HG02840 (cell line): ENCODE data around the gene TCEAL3.
"Not testable (repeated sequence)": the region's sequence is repeated elsewhere in the genome, so short reads cannot be mapped to it uniquely, and the experiment has no call there.

Experiments
- ATAC-seq: cut with Tn5 transposase; IDR thresholded peaks from one replicate; pipeline ENCODE4 v1.9.1; 2021; ENCODE audit warnings: mild to moderate bottlenecking, moderate library complexity, moderate number of reproducible peaks; ENCODE audit not compliant: unreplicated experiment, low FRiP score

The TCEAL3 gene

DNA sequence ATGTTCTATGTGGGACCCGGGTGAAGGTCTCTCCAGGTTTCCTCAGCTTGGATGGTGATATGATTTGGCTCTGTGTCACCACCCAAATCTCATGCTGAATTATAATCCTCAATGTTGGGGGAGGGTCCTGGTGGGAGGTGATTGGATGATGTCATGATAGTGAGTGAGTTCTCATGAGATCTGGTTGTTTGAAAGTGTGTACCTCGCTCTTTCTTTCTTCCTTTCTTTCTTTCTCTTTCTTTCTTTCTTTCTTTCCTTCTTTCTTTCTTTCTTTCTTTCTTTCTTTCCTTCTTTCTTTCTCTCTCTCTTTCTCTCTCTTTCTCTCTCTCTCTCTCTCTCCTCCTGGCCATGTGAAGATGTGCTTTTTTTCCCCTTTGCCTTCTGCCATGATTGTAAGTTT is 51.7 kb downstream of the TCEAL3 start:
- ATAC-seq: not testable (repeated sequence)
